ENCODE results near the gene USP47.

DNA sequence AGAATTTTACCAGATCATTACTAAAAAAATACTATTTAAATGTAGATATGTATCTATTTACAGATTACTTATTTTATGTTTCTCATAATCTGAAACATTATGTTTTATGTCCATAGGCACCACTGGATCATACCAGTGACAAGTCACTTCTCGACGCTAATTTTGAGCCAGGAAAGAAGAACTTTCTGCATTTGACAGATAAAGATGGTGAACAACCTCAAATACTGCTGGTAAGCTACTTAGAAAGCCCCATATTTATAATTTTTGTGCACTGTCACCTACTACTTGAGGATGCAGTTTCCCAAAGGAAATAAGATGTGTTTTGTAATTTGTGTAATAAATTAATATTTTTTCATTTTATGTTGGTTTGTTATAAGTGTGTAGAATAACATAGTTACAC is 42.6 kb downstream of the USP47 start:
- TF ChIP-seq, protein P1, sequence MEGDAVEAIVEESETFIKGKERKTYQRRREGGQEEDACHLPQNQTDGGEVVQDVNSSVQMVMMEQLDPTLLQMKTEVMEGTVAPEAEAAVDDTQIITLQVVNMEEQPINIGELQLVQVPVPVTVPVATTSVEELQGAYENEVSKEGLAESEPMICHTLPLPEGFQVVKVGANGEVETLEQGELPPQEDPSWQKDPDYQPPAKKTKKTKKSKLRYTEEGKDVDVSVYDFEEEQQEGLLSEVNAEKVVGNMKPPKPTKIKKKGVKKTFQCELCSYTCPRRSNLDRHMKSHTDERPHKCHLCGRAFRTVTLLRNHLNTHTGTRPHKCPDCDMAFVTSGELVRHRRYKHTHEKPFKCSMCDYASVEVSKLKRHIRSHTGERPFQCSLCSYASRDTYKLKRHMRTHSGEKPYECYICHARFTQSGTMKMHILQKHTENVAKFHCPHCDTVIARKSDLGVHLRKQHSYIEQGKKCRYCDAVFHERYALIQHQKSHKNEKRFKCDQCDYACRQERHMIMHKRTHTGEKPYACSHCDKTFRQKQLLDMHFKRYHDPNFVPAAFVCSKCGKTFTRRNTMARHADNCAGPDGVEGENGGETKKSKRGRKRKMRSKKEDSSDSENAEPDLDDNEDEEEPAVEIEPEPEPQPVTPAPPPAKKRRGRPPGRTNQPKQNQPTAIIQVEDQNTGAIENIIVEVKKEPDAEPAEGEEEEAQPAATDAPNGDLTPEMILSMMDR (conservative IDR thresholded peaks at IDR 0.05; ENCODE audit: low read depth in 2 of 2), result no peak
- no peak for TF ChIP-seq EZH2phosphoT487 (IDR thresholded peaks at IDR 0.05; ENCODE audit: unreplicated experiment)
